Smooth muscle cell (in vitro differentiated cells): Measurements from ENCODE around the gene RETN. TPM values are rescaled to one million over a fixed set of nuclear protein-coding genes. Genes with fewer than 3 reads are reported as not detected.

ENCODE experiments used
- DNase-seq: peaks from one replicate; lab custom pipeline; 2025; ENCODE audit not compliant: unreplicated experiment; lab: John Stamatoyannopoulos, UW
- H2AFZ ChIP-seq: fragments of 200-600 bp; sonication (generic); 2 replicates; pipeline ENCODE4 v1.6.0; 2016; ENCODE audit warnings: antibody characterized with exemption, low read depth, mild to moderate bottlenecking
- H3F3A ChIP-seq: fragments of 200-600 bp; sonication (generic); 2 replicates; pipeline ENCODE4 v1.6.0; 2017; ENCODE audit warnings: antibody characterized with exemption, low read depth
- H3K27ac ChIP-seq: fragments of 200-600 bp; sonication (generic); 2 replicates; pipeline ENCODE4 v1.5.1; 2016; ENCODE audit warnings: low read depth, mild to moderate bottlenecking
- H3K27me3 ChIP-seq: fragments of 200-600 bp; sonication (generic); 2 replicates; pipeline ENCODE4 v1.6.1; 2016; ENCODE audit warnings: low read depth, mild to moderate bottlenecking
- H3K36me3 ChIP-seq: fragments of 200-600 bp; sonication (generic); 2 replicates; pipeline ENCODE4 v1.5.1; 2016; ENCODE audit warnings: low read depth
- H3K4me1 ChIP-seq: fragments of 200-600 bp; sonication (generic); 2 replicates; pipeline ENCODE4 v1.5.1; 2016; ENCODE audit warnings: low read depth
- H3K4me2 ChIP-seq: fragments of 200-600 bp; sonication (generic); 2 replicates; pipeline ENCODE4 v1.6.0; 2016; ENCODE audit warnings: mild to moderate bottlenecking
- H3K4me3 ChIP-seq: fragments of 200-600 bp; sonication (generic); 2 replicates; pipeline ENCODE4 v1.5.1; 2016; ENCODE audit warnings: mild to moderate bottlenecking
- H3K79me2 ChIP-seq: fragments of 200-600 bp; sonication (generic); 2 replicates; pipeline ENCODE4 v1.6.0; 2016; ENCODE audit warnings: low read depth, mild to moderate bottlenecking
- H3K9ac ChIP-seq: fragments of 200-600 bp; sonication (generic); 2 replicates; pipeline ENCODE4 v1.6.0; 2016; ENCODE audit warnings: low read depth
- H3K9me3 ChIP-seq: fragments of 200-600 bp; sonication (generic); replicated peaks from 2 replicates; pipeline ENCODE4 v1.5.1; 2016; ENCODE audit warnings: low read depth
- H4K20me1 ChIP-seq: fragments of 200-600 bp; sonication (generic); 2 replicates; pipeline ENCODE4 v1.6.0; 2016; ENCODE audit warnings: low read depth
- CTCF ChIP-seq: fragments of 200-600 bp; sonication (generic); IDR thresholded peaks from 2 replicates; pipeline ENCODE4 v1.5.1; 2017; ENCODE audit warnings: borderline replicate concordance, mild to moderate bottlenecking, antibody characterized with exemption; ENCODE audit not compliant: insufficient read depth, poor library complexity, severe bottlenecking
- WGBS: methylation state at CpG from one replicate; pipeline ENCODE4 v1.1.7; 2016; ENCODE audit warnings: low lambda C conversion rate; 5-methylcytosine and 5-hydroxymethylcytosine counted together
- polyA plus RNA-seq: library from polyadenylated mRNA; unstranded; fragments of >200 nt; fragmentation: Nextera tagmentation; extraction: Ambion mirVana; gene quantifications from 2 replicates; pipeline ENCODE4 v1.2.1, GENCODE V29; 2016
- total RNA-seq: library from RNA; depleted of rRNA; stranded (reverse); fragments of >200 nt; gene quantifications from 2 replicates; pipeline ENCODE4 v1.2.3, GENCODE V29; 2014

The RETN gene
- total and polyA plus RNA-seq, 2 experiments from 2014 or later: not detected

GRCh38 chr19:7662657-7663056 lies 6.2 kb upstream of the RETN start:
- no peak overlapping the region for H3K9ac ChIP-seq
- TF ChIP-seq CTCF: no peak
- peaks cover 14% of the 10 kb centered on the region for H3K27me3 ChIP-seq
- H3F3A ChIP-seq: no peaks in the 10 kb centered on the region
- H3K4me3 ChIP-seq: no peak overlapping the region
- no peak overlapping the region for H2AFZ ChIP-seq
- no peak overlapping the region for H3K27ac ChIP-seq
- H3K79me2 ChIP-seq: no peaks in the 10 kb centered on the region
- H4K20me1 ChIP-seq: no peaks in the 10 kb centered on the region
- DNase-seq: no peak
- no peaks in the 10 kb centered on the region for H3K36me3 ChIP-seq
- WGBS: 92% methylated on average over 13 of the region's 14 CpGs
- no peaks in the 10 kb centered on the region for H3K4me1 ChIP-seq
- no peak overlapping the region for H3K4me2 ChIP-seq
- no peaks in the 10 kb centered on the region for H3K9me3 ChIP-seq

GRCh38 chr19:7663706-7664105 lies 5.1 kb upstream of the RETN start:
- TF ChIP-seq CTCF: no peak
- WGBS: 85% methylated on average over 7 of the region's 7 CpGs
- Histone ChIP-seq H3K27ac (no peak overlapping the region), H3K27me3 (peaks cover 20% of the 10 kb centered on the region), H3K9ac (no peak overlapping the region), H4K20me1 (no peaks in the 10 kb centered on the region), H3K4me1 (no peaks in the 10 kb centered on the region), H3K4me3 (no peak overlapping the region), H3K4me2 (no peak overlapping the region), H3K9me3 (no peaks in the 10 kb centered on the region), H3K79me2 (no peaks in the 10 kb centered on the region), H3K36me3 (no peaks in the 10 kb centered on the region), H3F3A (no peaks in the 10 kb centered on the region), H2AFZ (no peak overlapping the region)
- DNase-seq: no peak

GRCh38 chr19:7665076-7665475 lies 3.8 kb upstream of the RETN start:
- no peaks in the 10 kb centered on the region for H3F3A ChIP-seq
- H3K36me3 ChIP-seq: no peaks in the 10 kb centered on the region
- peaks cover 27% of the 10 kb centered on the region for H3K27me3 ChIP-seq
- H3K4me3 ChIP-seq: no peak overlapping the region
- H3K4me1 ChIP-seq: no peaks in the 10 kb centered on the region
- H3K9ac ChIP-seq: no peak overlapping the region
- H3K79me2 ChIP-seq: no peaks in the 10 kb centered on the region
- no peak overlapping the region for H3K27ac ChIP-seq
- 87% methylated on average over 4 of the region's 4 CpGs for WGBS
- DNase-seq: no peak
- no peak overlapping the region for H3K4me2 ChIP-seq
- TF ChIP-seq CTCF: no peak
- H2AFZ ChIP-seq: no peak overlapping the region
- no peaks in the 10 kb centered on the region for H4K20me1 ChIP-seq
- no peaks in the 10 kb centered on the region for H3K9me3 ChIP-seq

- 65% methylated on average over 4 of the region's 9 CpGs for WGBS
These were observed 792 bp downstream of the RETN start for GRCh38 chr19:7669641-7670040.

More at GRCh38 chr19:7669641-7670040, 792 bp downstream of the RETN start:
- Histone ChIP-seq H3K4me1 (no peaks in the 10 kb centered on the region), H3K9me3 (no peaks in the 10 kb centered on the region), H3K4me2 (no peak overlapping the region), H4K20me1 (no peaks in the 10 kb centered on the region), H3F3A (no peaks in the 10 kb centered on the region), H2AFZ (no peak overlapping the region), H3K4me3 (no peak overlapping the region), H3K36me3 (no peaks in the 10 kb centered on the region), H3K79me2 (no peaks in the 10 kb centered on the region), H3K9ac (no peak overlapping the region), H3K27me3 (peaks cover 45% of the 10 kb centered on the region), H3K27ac (no peak overlapping the region)
- no peak for DNase-seq
- TF ChIP-seq CTCF: no peak
